ENCODE results near the gene EP400.
"Not testable (repeated sequence)": the region's sequence is repeated elsewhere in the genome, so short reads cannot be mapped to it uniquely, and the experiment has no call there.

Gene EP400

DNA sequence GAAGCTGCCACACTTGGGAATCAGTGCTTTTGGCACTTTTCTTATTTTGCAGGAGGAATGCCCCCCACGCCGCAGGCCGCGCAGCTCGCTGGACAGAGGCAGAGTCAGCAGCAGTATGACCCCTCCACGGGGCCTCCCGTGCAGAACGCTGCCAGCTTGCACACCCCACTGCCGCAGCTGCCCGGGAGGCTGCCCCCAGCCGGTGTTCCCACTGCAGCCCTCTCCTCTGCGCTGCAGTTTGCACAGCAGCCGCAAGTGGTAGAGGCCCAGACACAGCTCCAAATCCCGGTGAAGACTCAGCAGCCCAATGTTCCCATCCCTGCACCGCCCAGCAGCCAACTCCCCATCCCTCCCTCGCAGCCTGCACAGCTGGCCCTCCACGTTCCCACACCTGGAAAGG is 32.3 kb downstream of the EP400 start:
- no peak for TF ChIP-seq CTCF (IDR thresholded peaks at IDR 0.05; ENCODE audit: low read depth, low read length)

DNA sequence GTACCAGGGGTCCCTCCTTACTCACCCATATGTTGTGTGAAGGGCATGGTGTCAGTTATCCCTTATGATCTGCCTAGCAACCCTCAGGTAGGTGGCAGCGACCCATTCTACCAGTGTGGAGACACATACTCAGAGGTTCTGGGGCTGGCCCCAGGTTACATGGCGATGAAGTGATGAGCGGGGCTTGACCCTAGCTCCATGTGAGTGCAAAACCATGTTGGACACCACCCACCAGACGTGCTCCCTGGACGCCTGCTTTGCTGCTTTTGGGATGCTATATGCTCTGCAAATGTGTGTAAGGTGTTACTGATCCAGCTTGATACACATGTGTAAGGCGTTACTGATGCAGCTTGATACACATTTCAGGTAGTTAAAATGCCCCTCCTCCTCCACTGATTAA is 33.3 kb downstream of the EP400 start:
- no peak overlapping the region for H3K4me3 ChIP-seq (ENCODE audit: low read depth, low read length)
- in situ Hi-C loops (cut with HindIII; ENCODE audit: low sequenced_read_pairs): no loop called here
- TF ChIP-seq CTCF (IDR thresholded peaks at IDR 0.05; ENCODE audit: low read depth, low read length): no peak
- no peak for DNase-seq (ENCODE audit: low read depth, low spot score)

More for the DNA sequence above, 32.3 kb downstream of the EP400 start:
- DNase-seq (ENCODE audit: low read depth, low spot score): no peak
- no peak overlapping the region for H3K4me3 ChIP-seq (ENCODE audit: low read depth, low read length)
- in situ Hi-C loops (cut with HindIII; ENCODE audit: low sequenced_read_pairs): no loop called here

- in situ Hi-C loops (cut with HindIII; ENCODE audit: low sequenced_read_pairs): no loop called here
- H3K4me3 ChIP-seq (ENCODE audit: low read depth, low read length): no peak overlapping the region
- no peak for TF ChIP-seq CTCF (IDR thresholded peaks at IDR 0.05; ENCODE audit: low read depth, low read length)
- DNase-seq (ENCODE audit: low read depth, low spot score): no peak
Measured at GRCh38 chr12:131983554-131983953, 33.8 kb downstream of the EP400 start.

DNA sequence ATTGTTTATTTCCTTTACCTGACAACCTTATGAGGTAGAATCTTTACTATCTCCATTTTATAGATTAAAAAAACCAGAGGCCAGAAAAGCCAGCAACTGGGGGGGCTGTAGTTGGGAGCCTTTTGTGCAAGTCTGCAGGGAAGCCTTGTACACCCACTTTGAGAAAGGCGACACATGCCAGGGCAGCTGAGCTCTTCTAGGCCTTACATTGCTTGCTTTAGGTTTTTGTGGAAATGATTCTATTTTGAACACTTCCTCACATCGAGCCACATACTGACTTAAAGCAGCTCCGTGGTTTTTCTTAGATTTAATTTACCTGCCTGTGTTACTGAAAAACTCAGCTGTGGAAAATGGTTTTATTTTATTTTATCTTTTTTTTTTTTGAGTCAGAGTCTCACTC is 34.6 kb downstream of the EP400 start:
- in situ Hi-C loops (cut with HindIII; ENCODE audit: low sequenced_read_pairs): no loop called here
- TF ChIP-seq CTCF (IDR thresholded peaks at IDR 0.05; ENCODE audit: low read depth, low read length): no peak
- no peak for DNase-seq (ENCODE audit: low read depth, low spot score)
- H3K4me3 ChIP-seq (ENCODE audit: low read depth, low read length): no peak overlapping the region

- in situ Hi-C loops (cut with HindIII; ENCODE audit: low sequenced_read_pairs); DNase-seq (ENCODE audit: low read depth, low spot score); H3K4me3 ChIP-seq (ENCODE audit: low read depth, low read length): not testable (repeated sequence)
Measured at GRCh38 chr12:131985510-131985875, 35.8 kb downstream of the EP400 start.

GRCh38 chr12:131986361-131986760 is 36.6 kb downstream of the EP400 start:
- TF ChIP-seq CTCF (IDR thresholded peaks at IDR 0.05; ENCODE audit: low read depth, low read length): no peak
- no peak overlapping the region for H3K4me3 ChIP-seq (ENCODE audit: low read depth, low read length)
- no peak for DNase-seq (ENCODE audit: low read depth, low spot score)
- in situ Hi-C loops (cut with HindIII; ENCODE audit: low sequenced_read_pairs): no loop called here

GRCh38 chr12:131986910-131987309 is 37.2 kb downstream of the EP400 start:
- in situ Hi-C loops (cut with HindIII; ENCODE audit: low sequenced_read_pairs): no loop called here
- no peak for DNase-seq (ENCODE audit: low read depth, low spot score)
- no peak for TF ChIP-seq CTCF (IDR thresholded peaks at IDR 0.05; ENCODE audit: low read depth, low read length)
- H3K4me3 ChIP-seq (ENCODE audit: low read depth, low read length): no peak overlapping the region
